Tibial nerve (tissue), 4 donors: Measurements from ENCODE around the gene TRAPPC6A. TPM values are rescaled to one million over a fixed set of nuclear protein-coding genes. Genes with fewer than 3 reads are reported as not detected.
"Not testable (repeated sequence)": the region's sequence is repeated elsewhere in the genome, so short reads cannot be mapped to it uniquely, and the experiment has no call there.

Source experiments
- DNase-seq, 2 donors: peaks; one replicate each; pipeline ENCODE4 v3.0.0-alpha.2; 2019; ENCODE audit warnings: low spot score in 2 of 2
- H3K27ac ChIP-seq, 4 donors: fragments of 200-600 bp; sonication (generic) in 3 of 4; one replicate each; pipeline ENCODE4 v1.5.1; 2017 to 2019; ENCODE audit warnings: mild to moderate bottlenecking in 1 of 4
- H3K27me3 ChIP-seq, 2 donors: fragments of 200-600 bp; sonication (generic) in 1 of 2; one replicate each; pipeline versions ENCODE4 v1.5.1 to v1.6.0; 2017 to 2019
- H3K36me3 ChIP-seq, 3 donors: fragments of 200-600 bp; sonication (generic); one replicate each; pipeline ENCODE4 v1.5.1; 2018 to 2019
- H3K4me1 ChIP-seq, 4 donors: fragments of 200-600 bp; sonication (generic) in 3 of 4; one replicate each; pipeline ENCODE4 v1.5.1; 2017 to 2019
- H3K4me3 ChIP-seq, 4 donors: fragments of 200-600 bp; sonication (generic) in 3 of 4; one replicate each; pipeline ENCODE4 v1.5.1; 2017 to 2019; ENCODE audit warnings: mild to moderate bottlenecking in 1 of 4, moderate library complexity in 1 of 4
- H3K9me3 ChIP-seq, 4 donors: fragments of 200-600 bp; sonication (generic) in 3 of 4; one replicate each; pipeline ENCODE4 v1.5.1; 2017 to 2019
- EP300 ChIP-seq, 2 donors: sonication (generic); formaldehyde crosslinking; IDR thresholded peaks; one replicate each; pipeline ENCODE4 v1.6.1; 2017; ENCODE audit warnings: antibody characterized with exemption in 2 of 2, mild to moderate bottlenecking in 1 of 2
- POLR2A ChIP-seq, 2 donors: fragments of 450-650 bp; IDR thresholded peaks; one replicate each; pipeline ENCODE4 v1.6.1; 2017; ENCODE audit warnings: antibody characterized with exemption in 2 of 2, mild to moderate bottlenecking in 2 of 2, moderate library complexity in 2 of 2
- WGBS, 2 donors: methylation state at CpG; one replicate each; pipeline ENCODE4 v1.1.5; 2018; 5-methylcytosine and 5-hydroxymethylcytosine counted together
- total RNA-seq, 4 donors: library from RNA; depleted of rRNA; stranded (reverse); fragments of >200 nt; gene quantifications; one replicate each; pipeline ENCODE4 v1.1.0, GENCODE V29; 2016
- TF ChIP-seq, protein P1 (sequence below), 5 experiments: fragments of 200-600 bp in 3 of 5; fragments of 450-650 bp in 2 of 5; sonication (generic) in 3 of 5; IDR thresholded peaks; one replicate each; pipeline ENCODE4 v1.5.1; 2016 to 2019; ENCODE audit warnings: antibody characterized with exemption in 5 of 5, mild to moderate bottlenecking in 3 of 5, moderate library complexity in 2 of 5

Gene TRAPPC6A
- total RNA-seq, 4 donors from 2014 or later, result 13.5 to 52.9 (median 29.1) TPM

DNA sequence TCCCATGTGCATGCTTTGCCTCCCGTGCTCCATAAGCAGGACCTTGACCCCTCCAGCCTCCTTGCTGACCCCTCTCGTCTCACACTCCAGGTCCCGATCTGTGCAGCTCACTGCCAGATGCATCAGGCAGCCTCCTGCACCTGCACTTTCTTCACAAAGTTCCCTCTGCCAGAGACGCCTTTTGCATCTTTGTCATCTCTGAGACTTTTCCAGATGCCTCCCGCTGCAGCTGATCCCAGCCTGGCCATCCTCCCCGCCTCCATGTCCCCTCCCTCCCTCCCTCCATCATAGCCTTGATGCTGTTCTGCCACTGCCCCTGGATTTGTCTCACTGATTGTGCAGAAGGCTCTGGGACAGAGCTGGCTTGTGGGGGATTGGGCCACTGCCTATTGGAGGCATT lies 55.2 kb downstream of the TRAPPC6A start:
- no peaks in the 10 kb centered on the region for H3K9me3 ChIP-seq
- no peak overlapping the region for H3K27ac ChIP-seq
- H3K27me3 ChIP-seq, result no peaks in the 10 kb centered on the region
- no peak overlapping the region for H3K4me3 ChIP-seq
- TF ChIP-seq EP300 (IDR thresholded peaks at IDR 0.05), result no peak
- TF ChIP-seq, protein P1, sequence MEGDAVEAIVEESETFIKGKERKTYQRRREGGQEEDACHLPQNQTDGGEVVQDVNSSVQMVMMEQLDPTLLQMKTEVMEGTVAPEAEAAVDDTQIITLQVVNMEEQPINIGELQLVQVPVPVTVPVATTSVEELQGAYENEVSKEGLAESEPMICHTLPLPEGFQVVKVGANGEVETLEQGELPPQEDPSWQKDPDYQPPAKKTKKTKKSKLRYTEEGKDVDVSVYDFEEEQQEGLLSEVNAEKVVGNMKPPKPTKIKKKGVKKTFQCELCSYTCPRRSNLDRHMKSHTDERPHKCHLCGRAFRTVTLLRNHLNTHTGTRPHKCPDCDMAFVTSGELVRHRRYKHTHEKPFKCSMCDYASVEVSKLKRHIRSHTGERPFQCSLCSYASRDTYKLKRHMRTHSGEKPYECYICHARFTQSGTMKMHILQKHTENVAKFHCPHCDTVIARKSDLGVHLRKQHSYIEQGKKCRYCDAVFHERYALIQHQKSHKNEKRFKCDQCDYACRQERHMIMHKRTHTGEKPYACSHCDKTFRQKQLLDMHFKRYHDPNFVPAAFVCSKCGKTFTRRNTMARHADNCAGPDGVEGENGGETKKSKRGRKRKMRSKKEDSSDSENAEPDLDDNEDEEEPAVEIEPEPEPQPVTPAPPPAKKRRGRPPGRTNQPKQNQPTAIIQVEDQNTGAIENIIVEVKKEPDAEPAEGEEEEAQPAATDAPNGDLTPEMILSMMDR (IDR thresholded peaks at IDR 0.05), result no peak
- TF ChIP-seq POLR2A (IDR thresholded peaks at IDR 0.05), result no peak
- H3K36me3 ChIP-seq, result peaks cover 0 to 3% (median 0%) of the 10 kb centered on the region in 3 donors
- WGBS, 2 donors, result 63 to 73% methylated on average over 6 of the region's 6 CpGs
- no peak for DNase-seq
- H3K4me1 ChIP-seq, result peaks cover 0 to 15% (median 5%) of the 10 kb centered on the region in 4 donors

DNA sequence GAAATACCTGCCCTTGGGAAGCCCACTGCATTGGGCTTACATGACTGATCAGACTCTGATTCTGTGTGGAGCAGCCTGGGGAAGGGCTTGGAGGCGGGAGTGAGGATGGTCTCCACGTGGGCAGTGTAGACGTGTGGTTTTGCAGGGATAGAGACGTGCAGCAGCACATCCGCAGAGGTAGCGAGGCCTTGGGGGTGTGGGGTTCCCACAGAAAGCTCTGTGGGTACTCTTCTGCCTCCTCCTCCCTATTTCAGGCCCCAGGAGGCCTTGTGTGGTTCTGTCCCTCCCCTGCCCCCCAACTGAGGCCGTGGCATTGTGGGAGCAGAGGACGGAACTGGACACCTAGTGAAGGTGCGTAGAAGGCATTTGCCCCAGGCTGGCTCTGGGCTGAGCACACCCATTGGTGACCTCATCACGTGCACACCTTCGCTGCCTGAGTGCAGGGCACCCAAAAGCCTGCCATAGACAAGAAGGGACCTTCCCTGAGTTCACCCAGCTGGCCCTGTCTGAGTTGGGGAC lies 56.2 kb downstream of the TRAPPC6A start:
- Histone ChIP-seq H3K36me3 (peaks cover 0 to 3% (median 0%) of the 10 kb centered on the region in 3 donors), H3K9me3 (no peaks in the 10 kb centered on the region), H3K4me3 (no peak overlapping the region), H3K4me1 (peaks cover 0 to 24% (median 14%) of the 10 kb centered on the region in 4 donors), H3K27ac (no peak overlapping the region), H3K27me3 (no peaks in the 10 kb centered on the region)
- WGBS, 2 donors, result 81 to 91% methylated on average over 10 to 11 of the region's 11 CpGs
- no peak for DNase-seq
- TF ChIP-seq, protein P1 (IDR thresholded peaks at IDR 0.05), result no peak
- TF ChIP-seq POLR2A (IDR thresholded peaks at IDR 0.05) (no peak), EP300 (IDR thresholded peaks at IDR 0.05) (no peak)

DNA sequence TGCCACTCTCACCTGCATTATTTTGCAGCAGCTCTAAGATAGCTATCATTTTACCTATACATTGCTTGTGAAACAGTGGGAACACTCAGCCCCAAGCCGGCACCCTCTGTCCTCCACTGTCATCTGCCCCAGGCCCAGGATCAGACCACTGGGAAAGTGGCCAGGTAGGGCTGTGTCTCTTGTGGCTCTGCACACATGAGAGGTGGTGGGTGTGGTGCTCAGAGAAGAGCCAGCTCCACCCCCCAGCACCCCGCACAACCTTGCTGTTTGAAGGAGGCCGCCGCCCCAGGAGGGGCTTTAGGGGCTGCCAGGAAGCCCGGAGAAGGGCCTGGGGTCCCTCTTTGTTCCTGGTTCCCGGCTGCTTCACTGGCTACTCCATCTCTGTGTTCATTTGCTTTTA lies 58.5 kb downstream of the TRAPPC6A start:
- no peak for TF ChIP-seq EP300 (IDR thresholded peaks at IDR 0.05)
- TF ChIP-seq POLR2A (IDR thresholded peaks at IDR 0.05), result no peak
- TF ChIP-seq, protein P1 (IDR thresholded peaks at IDR 0.05), result no peak
- 92 to 95% methylated on average over 6 of the region's 6 CpGs for WGBS, 2 donors
- Histone ChIP-seq H3K4me3 (no peak overlapping the region), H3K9me3 (no peaks in the 10 kb centered on the region), H3K4me1 (peaks cover 0 to 34% (median 14%) of the 10 kb centered on the region in 4 donors), H3K36me3 (peaks cover 0 to 3% (median 0%) of the 10 kb centered on the region in 3 donors), H3K27me3 (no peaks in the 10 kb centered on the region), H3K27ac (no peak overlapping the region)
- DNase-seq, result no peak

DNA sequence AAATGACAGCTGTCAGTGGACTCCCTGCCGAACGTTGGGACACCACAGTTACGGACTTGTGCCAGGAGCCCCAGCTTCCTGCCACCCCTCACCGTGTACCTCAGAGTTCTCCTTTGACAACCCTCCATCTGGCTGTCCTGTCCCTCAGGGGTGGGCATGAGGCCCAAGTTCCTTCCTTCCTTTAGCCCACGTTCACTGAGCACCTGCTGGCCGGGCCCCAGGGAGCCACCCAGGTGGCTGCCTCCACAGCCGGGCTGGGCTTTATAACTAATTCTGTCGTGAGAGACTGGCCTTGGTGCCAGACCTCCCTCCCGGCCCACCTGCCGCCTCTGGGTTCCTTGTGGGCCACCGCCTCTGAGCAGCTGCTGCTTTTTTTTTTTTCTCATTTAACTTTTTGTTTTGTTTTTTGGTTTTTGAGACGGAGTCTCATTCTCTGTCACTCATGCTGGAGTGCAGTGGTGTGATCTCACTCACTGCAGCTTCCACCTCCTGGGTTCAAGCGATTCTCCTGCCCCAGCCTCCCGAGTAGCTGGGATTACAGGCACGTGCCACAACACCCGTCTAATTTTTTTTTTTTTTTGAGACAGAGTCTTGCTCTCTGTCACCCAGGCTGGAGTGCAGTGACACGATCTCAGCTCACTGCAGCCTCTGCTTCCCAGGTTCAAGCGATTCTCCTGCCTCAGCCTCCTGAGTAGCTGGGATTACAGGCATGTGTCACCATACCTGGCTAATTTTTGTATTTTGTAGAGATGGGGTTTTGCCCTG lies 59.3 kb downstream of the TRAPPC6A start:
- not testable (repeated sequence) for H3K36me3 ChIP-seq, H3K27ac ChIP-seq, DNase-seq, H3K27me3 ChIP-seq, H3K9me3 ChIP-seq, H3K4me3 ChIP-seq
- 51 to 55% methylated on average over 18 of the region's 18 CpGs for WGBS, 2 donors
- peaks cover 0 to 34% (median 14%) of the 10 kb centered on the region in 4 donors for H3K4me1 ChIP-seq

DNA sequence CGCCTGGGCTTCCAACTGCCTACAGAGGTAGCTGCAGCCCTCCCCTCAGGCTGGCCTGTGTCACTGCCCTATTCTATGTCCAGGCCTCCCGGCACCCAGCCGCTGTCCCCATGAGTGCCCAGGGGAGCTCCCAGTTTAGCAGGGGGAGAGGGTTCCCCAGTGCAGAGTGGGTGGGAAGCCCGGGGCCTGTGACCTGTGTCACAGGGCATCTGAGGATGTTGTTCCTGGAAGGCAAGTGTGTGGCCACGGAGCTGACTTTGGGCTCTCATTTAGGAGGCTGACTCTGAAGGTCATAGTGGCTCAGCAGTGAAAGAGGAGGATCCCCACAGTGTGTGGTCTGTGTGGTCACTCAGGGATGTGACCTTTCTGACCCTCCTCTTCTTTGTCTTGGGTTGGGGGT lies 59.9 kb downstream of the TRAPPC6A start:
- H3K4me3 ChIP-seq, result no peak overlapping the region
- TF ChIP-seq, protein P1 (IDR thresholded peaks at IDR 0.05), result no peak
- TF ChIP-seq EP300 (IDR thresholded peaks at IDR 0.05) (no peak), POLR2A (IDR thresholded peaks at IDR 0.05) (no peak)
- no peaks in the 10 kb centered on the region for H3K27me3 ChIP-seq
- WGBS, 2 donors, result 49 to 55% methylated on average over 4 to 5 of the region's 5 CpGs
- no peaks in the 10 kb centered on the region for H3K9me3 ChIP-seq
- H3K4me1 ChIP-seq, result peaks cover 0 to 36% (median 14%) of the 10 kb centered on the region in 4 donors
- no peak overlapping the region for H3K27ac ChIP-seq
- no peak for DNase-seq
- H3K36me3 ChIP-seq, result peaks cover 0 to 3% (median 0%) of the 10 kb centered on the region in 3 donors
